HG02759 (cell line): ENCODE results near the gene TMEM132C.
"Not testable (repeated sequence)": the region's sequence is repeated elsewhere in the genome, so short reads cannot be mapped to it uniquely, and the experiment has no call there.

Experiments
- ATAC-seq: cut with Tn5 transposase; IDR thresholded peaks from one replicate; pipeline ENCODE4 v1.9.1; 2021; ENCODE audit warnings: mild to moderate bottlenecking, moderate library complexity; ENCODE audit not compliant: unreplicated experiment

TMEM132C gene

DNA sequence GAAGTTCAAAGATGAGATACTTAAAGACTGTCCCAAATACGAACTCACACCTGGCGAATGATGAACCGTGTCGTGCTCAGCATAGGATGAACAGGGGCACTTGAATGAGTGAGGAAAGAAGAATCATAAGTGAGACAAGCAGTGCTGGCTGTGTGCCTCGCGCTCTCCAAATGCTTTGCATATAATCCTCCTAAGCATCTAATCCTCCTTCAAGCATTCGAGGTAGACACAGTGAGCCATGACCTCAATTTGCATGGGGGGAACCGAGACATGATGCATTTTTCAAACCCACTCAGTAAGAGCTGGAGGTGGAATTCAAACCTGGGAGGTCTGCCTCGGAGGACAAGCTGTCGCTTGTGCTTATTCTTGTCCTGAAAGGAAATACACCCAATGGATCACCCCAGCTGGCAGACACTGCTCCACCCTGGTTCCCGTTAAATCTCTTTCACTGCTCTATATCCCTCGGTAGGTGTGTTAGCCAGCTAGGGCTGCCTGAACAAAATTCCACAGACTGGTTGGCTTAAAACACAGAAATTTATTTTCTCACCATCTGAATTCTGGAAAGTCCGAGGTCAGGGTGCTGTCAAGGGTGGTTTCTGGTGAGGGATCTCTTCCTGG lies 282.7 kb downstream of the TMEM132C start:
- ATAC-seq = no peak

DNA sequence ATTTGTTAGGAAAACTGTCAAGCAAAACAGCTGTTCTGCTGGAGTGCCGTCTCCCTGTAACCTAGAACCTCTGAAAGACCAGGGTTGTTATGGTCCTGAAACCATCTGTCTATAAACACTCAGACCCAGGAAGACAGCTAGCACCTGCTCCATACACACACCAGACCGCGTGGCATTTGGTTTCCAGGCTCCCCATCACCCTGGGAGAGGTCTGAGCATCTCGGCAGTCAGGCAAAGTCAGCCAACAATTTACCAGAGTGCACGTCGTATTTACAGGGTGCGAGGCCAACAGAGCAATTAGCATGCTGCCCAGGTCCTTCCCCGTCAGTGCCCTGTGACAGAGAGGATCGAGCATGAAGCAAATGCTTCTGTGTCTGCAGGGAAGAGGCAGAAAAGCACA lies 284.3 kb downstream of the TMEM132C start:
- ATAC-seq = no peak

- ATAC-seq = no peak
These were observed 287.8 kb downstream of the TMEM132C start for GRCh38 chr12:128554546-128555304.

DNA sequence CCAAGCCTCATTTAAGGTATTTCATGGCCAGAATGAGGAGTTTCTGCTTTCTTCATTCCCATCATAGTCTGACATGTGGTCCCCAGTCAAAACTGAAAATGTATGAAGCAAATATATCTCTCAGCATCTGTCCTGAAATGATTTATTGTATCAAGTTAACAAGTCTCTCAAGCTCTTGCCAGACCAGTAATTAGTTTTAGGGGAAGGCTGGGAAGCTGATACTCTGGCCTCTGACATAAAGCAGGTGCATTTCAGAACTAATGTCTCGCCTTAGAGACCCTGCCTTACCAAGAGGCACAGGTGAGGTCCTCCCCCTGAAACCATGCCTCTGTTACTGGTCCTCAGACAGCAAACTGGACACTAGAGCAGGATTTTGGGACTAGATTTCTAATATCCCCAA lies 290.3 kb downstream of the TMEM132C start:
- no peak for ATAC-seq

DNA sequence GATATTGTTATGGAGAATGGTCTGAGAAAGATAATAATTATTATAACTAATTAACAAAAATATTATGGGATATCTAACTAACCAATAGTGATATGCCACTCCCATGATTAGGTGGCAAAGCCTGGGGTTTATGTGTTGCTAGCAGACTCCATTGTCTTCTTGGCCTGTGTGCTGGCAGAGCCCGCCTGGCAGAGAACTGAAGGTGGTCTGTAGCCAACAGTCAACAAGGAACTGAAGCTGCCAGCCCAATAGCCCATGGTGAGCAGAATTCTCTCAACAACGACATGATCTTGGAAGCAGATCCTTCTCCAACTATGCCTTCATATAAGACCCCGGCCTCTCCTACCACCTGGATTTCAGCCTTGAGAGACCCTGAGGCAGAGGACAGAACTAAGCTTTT lies 298.0 kb downstream of the TMEM132C start:
- ATAC-seq = no peak

DNA sequence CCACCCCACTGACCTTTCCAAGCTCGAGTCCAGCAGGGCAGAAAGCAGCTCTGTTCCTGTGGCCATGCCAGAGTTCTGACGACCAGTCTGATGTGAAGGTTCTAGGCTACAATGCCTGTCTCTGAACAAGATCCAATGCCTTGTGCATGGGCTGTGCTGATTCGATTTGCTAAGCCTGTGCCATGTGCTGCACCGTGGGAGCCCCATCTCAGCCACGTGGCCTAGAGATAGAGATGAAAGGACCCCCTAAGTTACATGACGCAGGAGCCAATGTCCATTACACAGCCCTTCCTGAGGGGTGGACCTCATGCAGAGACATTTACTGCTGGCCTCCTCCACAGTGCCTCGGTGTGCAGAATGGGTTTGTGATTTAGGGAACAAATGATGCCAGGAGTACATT lies 300.8 kb downstream of the TMEM132C start:
- ATAC-seq = no peak

DNA sequence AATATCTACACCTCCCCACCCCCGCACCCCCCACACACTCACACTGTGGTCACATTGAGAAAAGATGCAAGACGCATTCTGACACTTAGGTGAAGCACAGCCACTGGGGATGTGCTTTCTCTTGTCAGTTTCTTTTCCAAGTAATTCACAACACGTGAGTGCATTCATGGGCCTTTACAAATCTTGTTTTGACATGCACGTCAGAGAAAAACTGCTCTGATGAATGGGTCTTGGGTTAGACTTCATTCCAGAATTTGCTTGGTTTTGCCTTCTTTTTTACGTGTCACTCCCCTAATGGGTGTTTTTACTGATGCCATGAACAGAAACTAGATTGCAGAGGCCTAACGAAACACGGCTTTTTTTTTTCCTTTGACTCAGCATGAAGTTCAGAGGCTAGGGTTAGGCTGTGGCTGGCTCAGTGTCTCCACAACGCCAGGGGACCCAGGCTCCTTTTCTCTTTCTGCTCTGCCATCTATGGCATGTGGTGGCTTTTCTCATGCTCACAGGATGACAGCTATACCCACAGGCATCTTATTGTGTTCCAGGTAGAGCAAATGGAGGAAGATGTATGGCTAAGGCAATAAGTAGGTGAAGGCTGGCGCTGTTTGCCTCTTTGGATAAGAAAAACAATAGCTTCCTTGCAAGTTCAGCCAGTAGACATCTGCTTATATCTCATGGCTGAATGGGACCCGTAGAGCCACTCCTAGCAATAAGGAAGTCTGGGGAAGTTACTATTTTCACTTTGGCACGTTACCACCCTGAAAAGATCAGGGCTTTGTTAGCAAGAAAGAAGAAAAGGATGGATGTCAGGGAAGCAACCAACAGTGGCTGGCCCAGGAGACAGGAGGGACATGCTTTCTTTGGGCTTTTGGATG lies 303.5 kb downstream of the TMEM132C start:
- ATAC-seq = peak; percentile 72

GRCh38 chr12:128571906-128572810 lies 305.2 kb downstream of the TMEM132C start:
- ATAC-seq = no peak

DNA sequence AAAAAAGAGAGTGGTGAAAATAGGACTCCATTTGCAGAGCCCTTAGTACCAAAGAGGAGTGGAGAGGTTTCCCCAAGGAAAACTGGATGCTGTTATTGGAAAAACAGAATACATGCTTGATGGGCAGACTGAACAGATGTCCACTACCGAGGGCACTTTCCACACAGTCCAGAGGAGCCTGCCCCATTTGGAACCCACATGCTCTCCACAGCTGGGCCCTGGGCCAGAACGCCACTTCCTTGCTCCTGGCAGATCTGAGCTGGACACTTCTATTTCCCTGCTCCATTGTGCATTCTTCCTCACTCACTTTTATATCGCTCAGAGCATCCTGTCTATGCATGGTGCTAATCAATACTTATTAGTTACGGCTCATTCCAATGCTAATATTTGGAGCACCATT lies 306.9 kb downstream of the TMEM132C start:
- ATAC-seq = no peak

- no peak for ATAC-seq
These were observed 311.1 kb downstream of the TMEM132C start for GRCh38 chr12:128578045-128578444.

DNA sequence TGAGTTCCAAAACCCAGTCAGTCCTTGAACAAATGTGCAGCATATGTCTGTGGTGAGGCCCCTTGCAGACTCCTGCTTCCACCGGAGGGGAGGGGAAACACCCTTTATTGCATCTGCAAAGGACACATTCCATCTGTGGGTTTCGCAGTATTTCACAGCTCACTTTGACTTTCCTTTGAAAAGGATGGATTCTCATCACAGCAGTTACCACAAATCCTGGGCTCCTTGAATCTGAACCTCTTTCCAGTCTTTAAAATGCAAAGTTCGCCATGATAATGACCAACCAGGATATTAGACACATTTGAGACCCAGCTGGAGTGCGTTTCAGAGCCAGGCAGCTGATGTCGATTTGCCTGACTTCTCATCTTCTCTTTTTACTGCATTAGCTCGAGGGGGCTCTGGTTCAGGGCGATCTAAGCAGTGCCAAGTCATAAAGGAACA lies 314.4 kb downstream of the TMEM132C start:
- ATAC-seq = no peak

- ATAC-seq = no peak
These were observed 316.5 kb downstream of the TMEM132C start for GRCh38 chr12:128583453-128583852.

- ATAC-seq = no peak
These were observed 319.6 kb downstream of the TMEM132C start for GRCh38 chr12:128586451-128587029.

DNA sequence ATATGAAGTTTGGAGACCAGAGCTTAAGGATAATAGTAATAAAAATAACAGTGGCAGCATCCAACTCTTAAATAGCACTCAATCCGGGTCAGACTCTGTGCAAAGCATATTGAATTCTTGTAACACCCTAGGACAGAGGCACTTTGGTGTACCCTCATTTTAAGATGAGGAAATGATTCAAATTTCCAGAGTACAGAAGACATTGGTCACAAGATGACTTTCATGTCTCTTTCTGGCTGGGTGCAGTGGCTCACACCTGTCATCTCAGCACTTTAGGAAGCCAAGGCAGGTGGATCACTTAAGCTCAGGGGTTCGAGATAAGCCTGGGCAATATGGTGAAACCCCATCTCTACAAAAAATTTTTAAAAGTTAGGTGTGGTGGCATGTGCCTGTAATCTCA lies 320.9 kb downstream of the TMEM132C start:
- no peak for ATAC-seq

DNA sequence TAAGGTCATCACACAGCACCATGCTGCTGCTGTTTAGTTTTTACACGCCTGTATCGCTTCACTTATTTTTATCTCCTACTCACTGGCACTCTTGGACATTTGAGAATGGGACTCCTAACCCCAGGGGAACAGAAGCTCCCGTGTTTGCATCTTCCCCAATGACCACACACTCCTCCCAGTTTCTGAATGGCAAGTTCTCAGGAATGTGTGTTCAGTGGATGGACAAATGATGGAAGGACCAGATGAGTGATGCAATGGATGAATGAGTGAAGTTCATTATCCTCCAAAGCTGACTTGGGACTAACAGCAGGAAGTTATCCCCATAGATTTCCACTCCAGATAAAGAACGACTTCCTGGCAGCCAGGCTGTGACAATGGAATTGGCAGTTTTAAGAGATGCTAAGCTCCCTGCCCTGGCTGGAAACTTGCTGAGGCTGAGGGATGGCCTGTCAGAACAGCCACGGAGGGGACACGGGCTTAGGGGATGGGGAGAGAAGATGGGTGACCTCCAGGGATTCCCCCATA lies 325.3 kb downstream of the TMEM132C start:
- no peak for ATAC-seq

- no peak for ATAC-seq
These were observed 327.6 kb downstream of the TMEM132C start for GRCh38 chr12:128594521-128594920.

- ATAC-seq = no peak
These were observed 328.6 kb downstream of the TMEM132C start for GRCh38 chr12:128595609-128596008.

DNA sequence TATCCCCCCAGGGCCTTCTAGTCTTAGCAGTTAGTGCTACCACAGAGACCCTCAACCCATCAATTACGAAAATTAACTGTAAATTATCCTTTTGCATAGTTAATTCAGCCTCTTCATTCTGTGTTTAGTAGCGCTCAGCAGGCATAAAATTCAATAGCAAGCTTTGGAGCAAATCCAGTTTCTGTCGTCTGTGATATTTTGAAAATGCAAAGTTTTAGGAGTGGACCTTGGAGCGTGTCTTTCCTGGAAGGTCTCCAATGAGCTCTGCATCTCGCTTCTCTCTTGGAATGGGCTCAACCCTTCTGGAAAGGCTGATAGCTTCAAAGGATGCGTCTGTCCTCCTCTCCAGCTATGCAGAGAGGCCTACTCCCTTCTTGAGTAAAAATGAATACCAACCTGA lies 333.9 kb downstream of the TMEM132C start:
- ATAC-seq = no peak

DNA sequence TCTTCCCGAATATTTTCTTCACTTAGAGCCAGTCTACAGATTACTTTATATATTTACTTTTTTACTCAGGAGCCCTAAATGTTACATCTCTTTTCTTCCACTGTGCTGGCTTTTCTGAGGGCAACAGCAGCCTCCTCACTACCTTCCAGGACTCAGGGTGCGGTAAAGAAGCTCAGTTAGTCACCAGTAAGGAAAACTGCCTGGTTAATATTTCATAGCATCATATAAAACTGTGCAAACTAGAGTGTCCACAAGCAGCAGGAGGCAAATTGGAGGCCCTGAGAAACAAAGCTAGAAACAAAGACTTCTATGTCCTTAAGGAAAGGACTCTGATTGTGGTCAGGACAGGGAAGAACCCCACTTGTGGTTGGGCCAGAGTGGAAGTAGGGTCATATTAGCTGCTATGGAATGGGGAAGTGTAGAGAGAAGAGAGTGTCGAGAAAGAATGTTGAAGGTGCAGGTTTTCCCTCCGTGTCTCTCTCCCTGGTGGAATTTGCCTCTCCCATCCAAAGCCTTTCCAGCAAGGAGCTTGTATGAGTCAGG lies 336.7 kb downstream of the TMEM132C start:
- ATAC-seq = no peak

GRCh38 chr12:128604219-128604618 lies 337.2 kb downstream of the TMEM132C start:
- not testable (repeated sequence) for ATAC-seq
